Choroid plexus epithelial cell (primary cell): Measurements from ENCODE around the gene SLIT1.

ENCODE experiments used
- DNase-seq: peaks from one replicate; pipeline ENCODE4 v3.0.0-alpha.2; 2010; ENCODE audit warnings: low read depth
- H3K4me3 ChIP-seq: 2 replicates; pipeline ENCODE4 v1.5.1; 2011; ENCODE audit warnings: low read depth, mild to moderate bottlenecking, control low read depth, low read length, moderate library complexity
- CTCF ChIP-seq: conservative IDR thresholded peaks from 2 replicates; pipeline ENCODE4 v1.5.1; 2011; ENCODE audit warnings: low read depth, mild to moderate bottlenecking, control low read depth, inconsistent platforms, low read length, moderate library complexity

The SLIT1 gene

GRCh38 chr10:97095701-97096260 is 90.0 kb downstream of the SLIT1 start:
- no peak overlapping the region for H3K4me3 ChIP-seq
- no peak for DNase-seq

GRCh38 chr10:97090644-97091043 is 95.1 kb downstream of the SLIT1 start:
- H3K4me3 ChIP-seq, result no peak overlapping the region
- no peak for TF ChIP-seq CTCF
- no peak for DNase-seq

More at GRCh38 chr10:97095701-97096260, 90.0 kb downstream of the SLIT1 start:
- TF ChIP-seq CTCF, result no peak

- no peak for DNase-seq
- no peak for TF ChIP-seq CTCF
- H3K4me3 ChIP-seq, result no peak overlapping the region
These were observed 95.7 kb downstream of the SLIT1 start for GRCh38 chr10:97090035-97090434.

GRCh38 chr10:97089209-97089870 is 96.4 kb downstream of the SLIT1 start:
- no peak for TF ChIP-seq CTCF
- no peak for DNase-seq
- H3K4me3 ChIP-seq, result no peak overlapping the region

GRCh38 chr10:97087296-97087695 is 98.5 kb downstream of the SLIT1 start:
- no peak for DNase-seq
- no peak for TF ChIP-seq CTCF
- H3K4me3 ChIP-seq, result no peak overlapping the region

GRCh38 chr10:97086530-97086929 is 99.2 kb downstream of the SLIT1 start:
- no peak overlapping the region for H3K4me3 ChIP-seq

More at GRCh38 chr10:97086530-97086929, 99.2 kb downstream of the SLIT1 start:
- TF ChIP-seq CTCF, result no peak
- DNase-seq, result no peak
